Measurements from ENCODE around the gene INSIG1.

Gene INSIG1

GRCh38 chr7:155265144-155265543 lies 32.5 kb upstream of the INSIG1 start:
- Histone ChIP-seq H3K4me1 (ENCODE audit: low read length) (no peaks in the 10 kb centered on the region), H3K9me3 (replicated peaks; ENCODE audit: insufficient read depth, low read length) (no peaks in the 10 kb centered on the region), H3K27ac (ENCODE audit: low read length) (no peak overlapping the region), H3K27me3 (replicated peaks; ENCODE audit: insufficient read depth, low read length) (peaks cover 12% of the 10 kb centered on the region), H3K36me3 (replicated peaks; ENCODE audit: insufficient read depth, low read length) (no peaks in the 10 kb centered on the region), H3K9ac (ENCODE audit: low read length) (no peak overlapping the region), H3K79me2 (ENCODE audit: low read length) (no peaks in the 10 kb centered on the region), H3K4me3 (ENCODE audit: low read length) (no peak overlapping the region), H4K20me1 (ENCODE audit: insufficient read depth, low read length) (no peaks in the 10 kb centered on the region), H3K4me2 (ENCODE audit: low read depth, low read length) (no peak overlapping the region), H3K9me2 (replicated peaks; ENCODE audit: insufficient read depth, low read length) (no peaks in the 10 kb centered on the region), H3F3A (ENCODE audit: insufficient read depth, low read length) (no peaks in the 10 kb centered on the region), H2AFZ (ENCODE audit: low read length) (no peak overlapping the region)
- no peak for DNase-seq
- no peak for TF ChIP-seq EZH2phosphoT487 (IDR thresholded peaks at IDR 0.05; ENCODE audit: low read length)
- TF ChIP-seq CTCF (IDR thresholded peaks at IDR 0.05; ENCODE audit: low read length), result no peak
- no peak for TF ChIP-seq EZH2 (optimal IDR thresholded peaks at IDR 0.05; ENCODE audit: low read depth, low read length)

GRCh38 chr7:155265961-155266360 lies 31.7 kb upstream of the INSIG1 start:
- no peak for TF ChIP-seq EZH2 (optimal IDR thresholded peaks at IDR 0.05; ENCODE audit: low read depth, low read length)
- TF ChIP-seq EZH2phosphoT487 (IDR thresholded peaks at IDR 0.05; ENCODE audit: low read length), result no peak
- TF ChIP-seq CTCF (IDR thresholded peaks at IDR 0.05; ENCODE audit: low read length), result no peak
- no peaks in the 10 kb centered on the region for H3K9me3 ChIP-seq (replicated peaks; ENCODE audit: insufficient read depth, low read length)
- no peak overlapping the region for H3K9ac ChIP-seq (ENCODE audit: low read length)
- H3K9me2 ChIP-seq (replicated peaks; ENCODE audit: insufficient read depth, low read length), result no peaks in the 10 kb centered on the region
- H3K4me2 ChIP-seq (ENCODE audit: low read depth, low read length), result no peak overlapping the region
- no peaks in the 10 kb centered on the region for H3K79me2 ChIP-seq (ENCODE audit: low read length)
- H3K27me3 ChIP-seq (replicated peaks; ENCODE audit: insufficient read depth, low read length), result peaks cover 14% of the 10 kb centered on the region
- no peaks in the 10 kb centered on the region for H3K36me3 ChIP-seq (replicated peaks; ENCODE audit: insufficient read depth, low read length)
- H4K20me1 ChIP-seq (ENCODE audit: insufficient read depth, low read length), result no peaks in the 10 kb centered on the region
- H3K4me3 ChIP-seq (ENCODE audit: low read length), result no peak overlapping the region
- 0 out of 2 replicates have a peak overlapping the region, but pooled peaks have one; percentile 2 for H2AFZ ChIP-seq (ENCODE audit: low read length)
- DNase-seq, result no peak
- H3K27ac ChIP-seq (ENCODE audit: low read length), result no peak overlapping the region
- H3F3A ChIP-seq (ENCODE audit: insufficient read depth, low read length), result no peaks in the 10 kb centered on the region
- H3K4me1 ChIP-seq (ENCODE audit: low read length), result no peaks in the 10 kb centered on the region

GRCh38 chr7:155266440-155266839 lies 31.2 kb upstream of the INSIG1 start:
- Histone ChIP-seq H3K9me3 (replicated peaks; ENCODE audit: insufficient read depth, low read length) (no peaks in the 10 kb centered on the region), H3K4me2 (ENCODE audit: low read depth, low read length) (no peak overlapping the region), H3K79me2 (ENCODE audit: low read length) (no peaks in the 10 kb centered on the region), H3K36me3 (replicated peaks; ENCODE audit: insufficient read depth, low read length) (no peaks in the 10 kb centered on the region), H3K27ac (ENCODE audit: low read length) (no peak overlapping the region), H3K9ac (ENCODE audit: low read length) (no peak overlapping the region), H2AFZ (ENCODE audit: low read length) (no peak overlapping the region), H4K20me1 (ENCODE audit: insufficient read depth, low read length) (no peaks in the 10 kb centered on the region), H3K4me1 (ENCODE audit: low read length) (no peaks in the 10 kb centered on the region), H3F3A (ENCODE audit: insufficient read depth, low read length) (no peaks in the 10 kb centered on the region), H3K9me2 (replicated peaks; ENCODE audit: insufficient read depth, low read length) (no peaks in the 10 kb centered on the region), H3K27me3 (replicated peaks; ENCODE audit: insufficient read depth, low read length) (peaks cover 17% of the 10 kb centered on the region), H3K4me3 (ENCODE audit: low read length) (no peak overlapping the region)
- DNase-seq, result no peak
- TF ChIP-seq EZH2phosphoT487 (IDR thresholded peaks at IDR 0.05; ENCODE audit: low read length) (no peak), EZH2 (optimal IDR thresholded peaks at IDR 0.05; ENCODE audit: low read depth, low read length) (no peak), CTCF (IDR thresholded peaks at IDR 0.05; ENCODE audit: low read length) (no peak)
